ENCODE data around the gene PNPLA7.
"Not testable (repeated sequence)": the region's sequence is repeated elsewhere in the genome, so short reads cannot be mapped to it uniquely, and the experiment has no call there.

Gene PNPLA7

GRCh38 chr9:137550231-137550621 is at the start of gene PNPLA7:
TSS of gene PNPLA7 (minus strand) at chr9:137550402. CDS start at chr9:137550197, 205 bp downstream.
- DNase-seq = peak; percentile 67 to 95

GRCh38 chr9:137598943-137599342 is 48.7 kb upstream of the PNPLA7 start:
- DNase-seq = no peak

GRCh38 chr9:137596577-137596976 is 46.4 kb upstream of the PNPLA7 start:
- not testable (repeated sequence) for DNase-seq

- no peak for DNase-seq
These were observed 43.0 kb upstream of the PNPLA7 start for GRCh38 chr9:137593176-137593575.

- no peak for DNase-seq
These were observed 42.6 kb upstream of the PNPLA7 start for GRCh38 chr9:137592767-137593166.

GRCh38 chr9:137590469-137591383 is 40.5 kb upstream of the PNPLA7 start, which contains the start of gene ZMYND19:
TSS of gene ZMYND19 (minus strand) at chr9:137590512. CDS start at chr9:137590263, 249 bp downstream.
- peak; percentile 73 to 90 for DNase-seq

GRCh38 chr9:137590123-137590468 is 39.9 kb upstream of the PNPLA7 start:
- DNase-seq = no peak

- no peak for DNase-seq
These were observed 39.4 kb upstream of the PNPLA7 start for GRCh38 chr9:137589441-137590122.

- DNase-seq = no peak
These were observed 38.7 kb upstream of the PNPLA7 start for GRCh38 chr9:137588891-137589290.

- DNase-seq = no peak
These were observed 38.1 kb upstream of the PNPLA7 start for GRCh38 chr9:137588311-137588710.

- no peak for DNase-seq
These were observed 36.7 kb upstream of the PNPLA7 start for GRCh38 chr9:137586854-137587253.

- no peak for DNase-seq
These were observed 33.8 kb upstream of the PNPLA7 start for GRCh38 chr9:137583957-137584356.

- no peak for DNase-seq
These were observed 33.1 kb upstream of the PNPLA7 start for GRCh38 chr9:137583347-137583746.

GRCh38 chr9:137582286-137582860 is 32.2 kb upstream of the PNPLA7 start:
- DNase-seq = peak in 1 of 2 experiments; percentile 37

GRCh38 chr9:137581361-137582285 is 31.4 kb upstream of the PNPLA7 start:
- no peak for DNase-seq

GRCh38 chr9:137580954-137581322 is 30.7 kb upstream of the PNPLA7 start:
- no peak for DNase-seq

- DNase-seq = no peak
These were observed 30.2 kb upstream of the PNPLA7 start for GRCh38 chr9:137580209-137580953.

- no peak for DNase-seq
These were observed 29.0 kb upstream of the PNPLA7 start for GRCh38 chr9:137579259-137579604.

- peak; percentile 91 to 95 for DNase-seq
These were observed 28.5 kb upstream of the PNPLA7 start, which contains the start of gene DPH7 for GRCh38 chr9:137578518-137579258. TSS of gene DPH7 (minus strand) at chr9:137578925. CDS start at chr9:137578777, 148 bp downstream.

GRCh38 chr9:137575716-137576411 is 25.7 kb upstream of the PNPLA7 start:
- DNase-seq = no peak
